Activated naive CD4-positive, alpha-beta T cell treated with Interleukin-2 at 50 U/mL for 16 hours (primary cell): ENCODE results near the gene INO80.

Experiments used
- DNase-seq: peaks from one replicate; pipeline ENCODE4 v3.0.0-alpha.2; 2020

Gene INO80

DNA sequence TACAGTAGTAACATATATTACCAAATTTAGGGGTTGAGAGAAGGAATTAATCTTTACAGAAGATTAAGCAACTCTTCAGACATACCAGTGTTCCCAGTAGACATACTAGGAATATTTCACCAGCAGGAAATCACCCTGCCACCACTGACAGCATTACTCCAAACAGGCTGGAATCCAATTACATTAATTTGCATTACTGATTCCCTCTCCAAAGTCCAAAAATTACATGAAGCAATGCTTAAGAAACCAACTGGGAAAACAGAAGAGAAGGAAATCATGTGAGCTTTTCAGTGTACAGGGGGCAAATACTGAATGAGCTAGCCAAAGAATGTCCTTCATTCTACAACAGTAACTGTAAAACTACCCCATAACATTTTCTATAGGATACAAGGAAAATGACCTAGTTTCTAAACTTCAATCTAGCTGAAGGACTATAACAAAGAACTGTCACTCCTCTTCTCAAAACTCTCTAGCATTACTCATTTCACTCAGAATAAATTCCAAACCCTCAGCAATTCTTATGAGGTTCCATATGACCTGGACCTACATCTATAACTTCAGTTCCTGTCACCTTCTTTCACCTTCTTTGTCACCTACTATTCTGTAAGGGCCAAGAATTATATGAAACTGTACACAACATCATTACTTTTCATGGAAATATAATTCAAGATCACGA is 72.7 kb downstream of the INO80 start:
- DNase-seq: no peak

GRCh38 chr15:41042851-41043250 is 73.2 kb downstream of the INO80 start:
- DNase-seq: no peak

GRCh38 chr15:41039121-41039520 is 77.0 kb downstream of the INO80 start:
- DNase-seq: no peak

- no peak for DNase-seq
These were observed 84.1 kb downstream of the INO80 start for GRCh38 chr15:41032079-41032328.

GRCh38 chr15:41031232-41032078 is 84.6 kb downstream of the INO80 start:
- DNase-seq: no peak

DNA sequence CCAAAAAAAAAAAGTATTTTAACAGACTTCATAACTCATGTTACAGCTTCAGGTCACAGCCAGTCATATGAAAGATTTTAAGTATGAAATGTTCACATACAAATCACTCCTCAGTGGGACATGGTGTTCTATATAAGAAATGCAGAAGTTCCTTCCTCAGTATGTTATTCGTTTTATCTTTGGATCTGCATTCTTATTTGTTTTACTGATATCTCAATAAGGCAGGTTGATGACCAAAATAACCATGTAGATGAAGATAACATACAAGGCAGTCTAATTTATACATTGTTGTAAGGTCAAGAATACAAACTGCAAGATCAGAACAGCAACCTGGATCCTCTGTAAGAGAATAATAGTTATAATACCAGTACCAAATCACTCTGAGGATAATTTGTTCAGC is 87.2 kb downstream of the INO80 start:
- no peak for DNase-seq

DNA sequence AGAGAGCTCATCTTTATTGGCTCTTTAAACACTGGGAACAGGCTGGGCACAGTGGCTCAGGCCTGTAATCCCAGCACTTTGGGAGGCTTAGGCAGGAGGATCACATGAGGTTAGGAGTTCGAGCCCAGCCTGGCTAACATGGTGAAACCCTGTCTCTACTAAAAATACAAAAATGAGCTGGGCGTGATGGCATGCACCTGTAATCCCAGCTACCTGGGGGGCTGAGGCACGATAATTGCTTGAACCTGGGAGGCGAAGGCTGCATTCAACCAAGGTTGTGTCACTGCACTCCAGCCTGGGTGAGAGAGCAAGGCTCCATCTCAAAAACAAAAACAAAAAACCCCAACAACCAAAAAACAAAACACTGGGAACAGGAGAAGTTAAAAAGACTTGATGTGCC is 90.7 kb downstream of the INO80 start:
- no peak for DNase-seq

DNA sequence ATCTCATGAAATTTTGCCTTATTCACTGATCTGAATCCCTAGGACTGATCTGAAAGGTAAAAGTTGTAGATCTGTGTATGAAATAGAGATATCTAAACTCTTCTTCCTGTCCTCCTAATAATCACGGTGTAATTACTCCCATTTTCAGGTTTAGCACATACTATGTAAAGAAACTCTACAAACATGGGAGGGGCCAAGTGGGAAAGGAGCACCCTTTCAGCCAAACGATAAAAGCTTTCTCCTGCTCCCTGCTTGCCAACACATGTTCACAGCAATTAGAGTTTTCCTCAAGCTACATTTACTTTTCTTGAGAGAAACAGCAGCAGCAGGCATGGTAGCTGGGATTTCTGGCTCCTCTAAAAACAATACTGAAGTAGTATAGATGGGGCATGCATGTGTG is 91.2 kb downstream of the INO80 start:
- no peak for DNase-seq

- DNase-seq: no peak
These were observed 91.9 kb downstream of the INO80 start for GRCh38 chr15:41024131-41024530.

- DNase-seq: peak; percentile 29
These were observed 93.5 kb downstream of the INO80 start for GRCh38 chr15:41022487-41023090.

DNA sequence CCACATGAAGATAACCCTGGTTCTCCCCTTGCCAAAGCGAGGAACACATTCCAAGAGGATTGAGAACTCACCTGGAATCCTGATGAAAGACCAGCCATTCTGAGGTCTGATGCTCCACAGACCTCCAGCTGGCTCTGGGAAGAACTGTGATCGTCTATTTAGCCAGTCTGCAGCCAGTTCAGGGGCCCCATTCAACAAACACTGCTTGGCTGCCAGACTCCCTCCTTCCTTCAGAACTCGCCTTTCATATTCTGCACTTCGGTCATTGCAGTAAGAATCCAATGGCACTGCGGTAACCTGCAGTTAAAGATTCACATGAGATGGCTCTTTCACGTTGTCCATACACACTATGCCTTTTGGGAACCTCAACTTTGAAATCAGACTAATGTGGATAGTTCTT is 95.3 kb downstream of the INO80 start:
- DNase-seq: no peak

DNA sequence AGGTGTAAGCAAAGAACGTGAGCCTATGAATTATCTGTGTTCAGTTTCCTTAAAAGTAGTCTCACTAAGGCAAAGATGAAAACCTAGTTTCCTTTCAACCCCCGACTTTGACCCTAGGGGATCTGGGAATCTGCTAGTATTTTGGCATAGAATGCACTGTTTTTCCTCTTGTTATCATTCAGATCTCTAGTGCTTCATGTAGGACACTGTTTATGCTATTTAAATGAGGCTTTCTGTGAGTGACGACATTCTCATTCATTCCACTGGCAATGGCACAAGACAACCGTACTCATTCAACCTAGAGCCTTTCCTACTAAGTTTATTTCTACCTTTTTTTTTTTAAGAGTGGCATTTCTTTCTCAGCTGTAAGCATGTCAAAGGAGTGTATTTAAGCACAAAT is 95.8 kb downstream of the INO80 start:
- no peak for DNase-seq

DNA sequence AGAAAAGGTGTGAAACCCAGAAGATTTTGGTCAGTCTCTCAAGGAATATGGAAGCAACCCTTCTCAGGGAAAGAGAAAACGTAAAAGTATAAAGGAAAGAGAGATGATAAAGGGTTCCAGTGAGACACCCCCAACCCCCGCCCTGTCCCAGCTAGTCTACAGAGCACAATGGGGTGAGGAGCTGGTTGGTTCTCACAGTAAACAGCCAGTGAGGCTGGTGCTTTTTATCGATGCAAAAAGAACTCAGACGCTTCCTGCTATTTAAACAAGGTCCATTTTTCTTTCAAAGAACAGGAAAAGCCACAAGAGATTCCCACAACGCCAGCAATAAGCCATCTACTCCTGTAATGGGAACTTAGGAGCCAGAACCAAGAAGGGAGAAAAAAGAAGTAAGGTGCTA is 96.9 kb downstream of the INO80 start:
- DNase-seq: no peak

DNA sequence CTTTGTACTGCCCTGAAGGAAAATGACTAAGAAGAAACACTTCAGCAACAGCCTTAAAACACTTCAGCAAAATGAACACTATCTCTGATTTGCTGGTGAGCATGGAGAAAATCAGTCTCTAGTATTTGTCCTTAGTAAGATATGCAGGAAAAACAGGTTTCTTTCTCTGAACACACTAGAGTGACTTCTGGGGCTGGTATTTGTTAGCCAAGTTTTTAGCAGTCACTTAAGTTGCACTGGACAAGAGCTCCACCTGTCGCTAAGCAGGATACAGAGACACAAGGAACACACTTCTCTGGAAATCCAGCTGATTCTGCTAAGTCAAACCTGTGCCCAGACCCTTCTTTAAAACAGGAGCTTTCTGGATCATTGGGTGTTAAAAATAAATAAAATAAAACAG is 97.5 kb downstream of the INO80 start:
- no peak for DNase-seq

GRCh38 chr15:41017066-41017735 is 98.9 kb downstream of the INO80 start:
- no peak for DNase-seq

GRCh38 chr15:41013691-41014414 is 102.2 kb downstream of the INO80 start:
- no peak for DNase-seq

- DNase-seq: no peak
These were observed 104.8 kb downstream of the INO80 start for GRCh38 chr15:41011055-41011815.

DNA sequence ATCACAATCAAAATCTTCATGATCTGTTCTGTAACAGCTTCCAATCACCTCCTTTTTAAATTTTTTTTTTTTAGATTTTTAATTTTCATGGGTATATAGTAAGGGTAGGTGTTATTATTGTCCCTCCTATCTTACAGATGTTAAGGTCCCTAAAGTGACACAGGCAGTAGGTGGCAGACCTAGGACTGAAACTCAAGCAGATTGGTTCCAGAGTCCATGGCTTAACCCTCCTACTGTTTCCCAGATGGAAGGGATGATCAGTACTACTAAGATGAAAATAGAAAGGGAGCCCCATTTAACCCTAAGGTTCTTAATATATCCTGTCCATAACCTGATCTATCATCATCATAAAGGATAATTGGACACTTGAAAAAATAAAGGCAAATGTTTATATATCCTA is 105.7 kb downstream of the INO80 start:
- no peak for DNase-seq

DNA sequence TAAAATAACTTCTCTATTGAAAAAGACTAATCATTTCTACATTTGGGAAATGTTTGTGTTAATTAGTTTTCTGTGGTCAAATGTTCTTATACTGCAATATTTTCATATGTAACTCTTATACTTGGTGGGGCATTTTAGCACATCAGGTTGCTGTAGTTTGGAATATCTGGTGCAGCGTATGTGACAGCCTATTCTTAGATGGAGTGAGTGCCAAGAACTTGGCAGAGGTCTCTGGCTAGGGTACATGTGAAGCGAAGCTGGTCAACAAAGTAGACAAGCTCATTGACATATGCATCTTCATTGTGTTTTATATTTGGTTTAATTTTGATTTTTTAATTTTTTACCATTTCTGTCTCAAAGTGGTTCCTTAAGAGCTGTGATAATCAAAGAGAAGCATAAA is 109.6 kb downstream of the INO80 start:
- DNase-seq: no peak

GRCh38 chr15:41004490-41004889 is 111.6 kb downstream of the INO80 start:
- DNase-seq: no peak

GRCh38 chr15:41001524-41002214 is 114.4 kb downstream of the INO80 start:
- DNase-seq: no peak

DNA sequence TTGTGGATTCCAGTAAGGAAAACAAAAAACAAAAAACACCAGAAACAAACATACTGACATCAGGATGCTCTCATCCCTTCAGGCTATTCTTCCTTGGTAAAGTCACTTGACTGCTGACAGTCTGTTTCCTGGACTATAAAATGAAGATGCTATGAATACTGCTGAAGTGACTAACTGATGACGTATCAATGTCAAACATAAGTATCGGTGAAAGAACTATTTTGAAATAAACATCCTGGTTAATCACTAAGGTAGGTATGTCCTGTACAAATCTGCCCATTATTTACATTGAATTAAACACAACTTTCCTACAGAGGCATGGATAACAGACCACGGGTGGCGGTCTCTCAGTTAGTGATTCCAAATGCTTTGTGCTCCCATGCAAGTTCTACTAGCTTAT is 116.9 kb downstream of the INO80 start:
- DNase-seq: no peak
